SK-N-SH (cell line): Measurements from ENCODE around the gene GSG1L. TPM values are rescaled to one million over a fixed set of nuclear protein-coding genes. Genes with fewer than 3 reads are reported as not detected.

ENCODE experiments used
- CTCF ChIA-PET: fragments of 300-600, 350-600 bp; formaldehyde crosslinking; extraction: SDS; loops from one replicate; lab custom pipeline; 2021; lab: Yijun Ruan, JAX
- POLR2A ChIA-PET: fragments of 350-600 bp; sonication (Branson Sonifier 250); formaldehyde crosslinking; extraction: SDS; loops from one replicate; lab custom pipeline; 2020; ENCODE audit warnings: antibody characterized with exemption, inconsistent platforms; lab: Yijun Ruan, JAX
- DNase-seq: peaks from one replicate; pipeline ENCODE4 v3.0.0; 2012
- H2AFZ ChIP-seq: fragments of 200-600 bp; sonication (generic); 2 replicates; pipeline ENCODE4 v1.8.1; 2016; ENCODE audit warnings: antibody characterized with exemption, mild to moderate bottlenecking, low read depth
- H3F3A ChIP-seq: fragments of 200-600 bp; sonication (generic); replicated peaks from 2 replicates; pipeline ENCODE3; 2016; ENCODE audit warnings: antibody characterized with exemption, mild to moderate bottlenecking; ENCODE audit not compliant: insufficient read depth
- H3K27ac ChIP-seq, 2 experiments: fragments of 200-500 bp in 1 of 2; fragments of 200-600 bp in 1 of 2; sonication (Bioruptor generic) in 1 of 2; sonication (generic), shearing (Covaris generic) in 1 of 2; 2 replicates each; pipeline versions ENCODE4 v1.5.1 to v1.6.1; 2014 to 2016; ENCODE audit warnings: low read depth in 2 of 2, inconsistent platforms in 1 of 2, low read length in 1 of 2, mild to moderate bottlenecking in 1 of 2, mixed read lengths in 1 of 2
- H3K27me3 ChIP-seq: fragments of 200-600 bp; sonication (generic), shearing (Covaris generic); 2 replicates; pipeline ENCODE4 v1.6.1; 2016; ENCODE audit warnings: mixed run types; ENCODE audit not compliant: insufficient read depth
- H3K36me3 ChIP-seq, 2 experiments: fragments of 200-500 bp in 1 of 2; fragments of 200-600 bp in 1 of 2; sonication (Bioruptor generic) in 1 of 2; sonication (generic) in 1 of 2; replicated peaks in 1 of 2; 2 replicates each; pipeline versions ENCODE3 to v1.5.1; 2014 to 2016; ENCODE audit warnings: low read length in 1 of 2, mild to moderate bottlenecking in 1 of 2; ENCODE audit not compliant: insufficient read depth in 2 of 2, control insufficient read depth in 1 of 2
- H3K4me1 ChIP-seq, 2 experiments: fragments of 200-500 bp in 1 of 2; fragments of 200-600 bp in 1 of 2; sonication (Bioruptor generic) in 1 of 2; sonication (generic), shearing (Covaris generic) in 1 of 2; 2 replicates each; pipeline versions ENCODE4 v1.5.1 to v1.6.1; 2014 to 2016; ENCODE audit warnings: low read depth in 1 of 2, low read length in 1 of 2, mixed run types in 1 of 2; ENCODE audit not compliant: insufficient read depth in 2 of 2, control insufficient read depth in 1 of 2
- H3K4me2 ChIP-seq: fragments of 200-600 bp; sonication (generic), shearing (Covaris generic); 2 replicates; pipeline ENCODE4 v1.6.1; 2017; ENCODE audit warnings: mixed run types
- H3K4me3 ChIP-seq, 2 experiments: fragments of 200-500 bp in 1 of 2; fragments of 200-600 bp in 1 of 2; sonication (Bioruptor generic) in 1 of 2; sonication (generic), shearing (Covaris generic) in 1 of 2; 2 replicates each; pipeline versions ENCODE4 v1.5.1 to v1.8.1; 2014 to 2016; ENCODE audit warnings: low read depth in 2 of 2, inconsistent platforms in 1 of 2, low read length in 1 of 2, mild to moderate bottlenecking in 1 of 2, mixed read lengths in 1 of 2, moderate library complexity in 1 of 2
- H3K79me2 ChIP-seq: fragments of 200-600 bp; sonication (generic); 2 replicates; pipeline ENCODE4 v1.8.1; 2017; ENCODE audit warnings: mild to moderate bottlenecking; ENCODE audit not compliant: insufficient read depth
- H3K9ac ChIP-seq: fragments of 200-600 bp; sonication (generic); 2 replicates; pipeline ENCODE4 v1.6.1; 2017; ENCODE audit warnings: mixed run types
- H3K9me2 ChIP-seq: fragments of 200-600 bp; sonication (generic); 2 replicates; pipeline ENCODE4 v1.6.1; 2017; ENCODE audit warnings: mixed run types
- H3K9me3 ChIP-seq: fragments of 200-600 bp; sonication (generic); 2 replicates; pipeline ENCODE4 v1.6.1; 2017; ENCODE audit warnings: mixed run types, mild to moderate bottlenecking, moderate library complexity
- H4K20me1 ChIP-seq: fragments of 200-600 bp; sonication (generic); 2 replicates; pipeline ENCODE4 v1.6.1; 2017; ENCODE audit warnings: mild to moderate bottlenecking, mixed run types; ENCODE audit not compliant: insufficient read depth
- CHD2 ChIP-seq: fragments of 150-350 bp; IDR thresholded peaks from 2 replicates; pipeline ENCODE4 v1.6.1; 2018; ENCODE audit warnings: low read length; ENCODE audit not compliant: partially characterized antibody
- CTCF ChIP-seq: fragments of 200-600 bp; sonication (generic); IDR thresholded peaks from 2 replicates; pipeline ENCODE4 v1.6.1; 2017; ENCODE audit warnings: antibody characterized with exemption, mild to moderate bottlenecking, moderate library complexity
- ELF1 ChIP-seq: IDR thresholded peaks from 2 replicates; pipeline ENCODE4 v1.4.0; 2012
- EP300 ChIP-seq, 2 experiments: IDR thresholded peaks; 2 replicates each; pipeline versions ENCODE4 v1.4.0 to v1.6.1; 2012; ENCODE audit warnings: borderline replicate concordance in 1 of 2, low read depth in 1 of 2, low read length in 1 of 2
- FOXM1 ChIP-seq: IDR thresholded peaks from 2 replicates; pipeline ENCODE4 v1.4.0; 2012; ENCODE audit warnings: low read depth, mild to moderate bottlenecking
- GATA2 ChIP-seq: sonication (generic); formaldehyde crosslinking; IDR thresholded peaks from 2 replicates; pipeline ENCODE4 v1.5.0; 2020; ENCODE audit warnings: mild to moderate bottlenecking, missing genetic modification reagents
- MEF2A ChIP-seq: IDR thresholded peaks from 2 replicates; pipeline ENCODE4 v1.4.0; 2012; ENCODE audit warnings: low read depth, borderline replicate concordance
- RCOR1 ChIP-seq: fragments of 150-350 bp; IDR thresholded peaks from 2 replicates; pipeline ENCODE4 v1.6.1; 2017; ENCODE audit warnings: antibody characterized with exemption, low read length
- REST ChIP-seq: IDR thresholded peaks from 2 replicates; pipeline ENCODE4 v1.6.1; 2012; ENCODE audit warnings: mild to moderate bottlenecking, low read depth, low read length, moderate library complexity
- TCF12 ChIP-seq: IDR thresholded peaks from 2 replicates; pipeline ENCODE4 v1.4.0; 2012
- TEAD4 ChIP-seq: IDR thresholded peaks from 2 replicates; pipeline ENCODE4 v1.4.0; 2012; ENCODE audit warnings: mild to moderate bottlenecking, borderline replicate concordance; ENCODE audit not compliant: insufficient read depth
- USF1 ChIP-seq: IDR thresholded peaks from 2 replicates; pipeline ENCODE4 v1.4.0; 2012; ENCODE audit warnings: low read depth, borderline replicate concordance
- USF2 ChIP-seq: fragments of 150-350 bp; IDR thresholded peaks from 2 replicates; pipeline ENCODE4 v1.6.1; 2017; ENCODE audit warnings: antibody characterized with exemption, low read length, low read depth, borderline replicate concordance
- WGBS: methylation state at CpG from one replicate; pipeline ENCODE4 v1.1.6; 2017; ENCODE audit warnings: low lambda C conversion rate; 5-methylcytosine and 5-hydroxymethylcytosine counted together
- polyA plus RNA-seq, 3 experiments: library from polyadenylated mRNA; depleted of rRNA; stranded (reverse); fragments of >200 nt; gene quantifications; 2 replicates each; pipeline ENCODE4 v1.2.3, GENCODE V29; 2012

GSG1L gene
- polyA plus RNA-seq, 1 of the 3 experiments (the other 2 are of a cell fraction): not detected

GRCh38 chr16:28061352-28062101 lies 2.0 kb downstream of the GSG1L start:
- Histone ChIP-seq H3K4me3 (no peak overlapping the region), H3K4me2 (no peak overlapping the region), H3K9me3 (no peaks in the 10 kb centered on the region), H3F3A (no peaks in the 10 kb centered on the region), H4K20me1 (no peaks in the 10 kb centered on the region), H3K36me3 (no peaks in the 10 kb centered on the region), H3K4me1 (no peaks in the 10 kb centered on the region), H3K27me3 (peaks cover 34% of the 10 kb centered on the region), H3K9me2 (no peaks in the 10 kb centered on the region), H3K27ac (no peak overlapping the region), H2AFZ (no peak overlapping the region)
- 53% methylated on average over 10 of the region's 10 CpGs for WGBS
- POLR2A ChIA-PET: no interaction called here
- DNase-seq: no peak
- CTCF ChIA-PET: interaction anchor here (0.7 to 14.1 kb wide), 4 partner anchors 10 to 422 kb away, joined by 3 to 172 read pairs (median 12); no protein-coding TSS in a partner anchor
- TF ChIP-seq ELF1 (no peak), CHD2 (no peak), EP300 (IDR thresholded peaks at IDR 0.05; ENCODE audit: borderline replicate concordance in 1 of 2, low read depth in 1 of 2, low read length in 1 of 2) (no peak), USF2 (no peak), TEAD4 (no peak), GATA2 (CRISPR knock-in tag) (no peak), CTCF (no peak), FOXM1 (no peak), REST (no peak), MEF2A (no peak), TCF12 (no peak), RCOR1 (no peak), USF1 (no peak)
- TF ChIP-seq, all 33 proteins: peak for 0
- H3K79me2 ChIP-seq: no peaks in the 10 kb centered on the region
- no peak overlapping the region for H3K9ac ChIP-seq
